GM08714 (cell line): ENCODE results near the gene MKS1.

Experiments used
- H3K4me3 ChIP-seq: fragments of 200-500 bp; sonication (Bioruptor generic); 2 replicates; pipeline ENCODE4 v1.5.1; 2014; ENCODE audit warnings: mild to moderate bottlenecking, low read length, inconsistent platforms
- ZNF274 ChIP-seq: IDR thresholded peaks from 2 replicates; pipeline ENCODE4 v1.6.1; 2012; ENCODE audit warnings: mild to moderate bottlenecking, low read depth, low read length

Gene MKS1

GRCh38 chr17:58196610-58197009 lies 22.4 kb downstream of the MKS1 start:
- H3K4me3 ChIP-seq = no peak overlapping the region
- TF ChIP-seq ZNF274 = no peak

GRCh38 chr17:58195518-58196123 lies 23.4 kb downstream of the MKS1 start:
- no peak for TF ChIP-seq ZNF274
- no peak overlapping the region for H3K4me3 ChIP-seq

GRCh38 chr17:58193641-58194255 lies 25.3 kb downstream of the MKS1 start:
- TF ChIP-seq ZNF274 = no peak
- no peak overlapping the region for H3K4me3 ChIP-seq

- no peak for TF ChIP-seq ZNF274
Measured at GRCh38 chr17:58192612-58193011, 26.4 kb downstream of the MKS1 start, which contains the start of gene EPX. TSS of gene EPX (plus strand) at chr17:58192726. CDS start at chr17:58192847, 121 bp downstream.

GRCh38 chr17:58191241-58191896 lies 27.7 kb downstream of the MKS1 start:
- TF ChIP-seq ZNF274 = no peak
- no peak overlapping the region for H3K4me3 ChIP-seq

More at GRCh38 chr17:58192612-58193011, 26.4 kb downstream of the MKS1 start, which contains the start of gene EPX:
- no peak within 1 kb of the TSS for H3K4me3 ChIP-seq

- TF ChIP-seq ZNF274 = no peak
- no peak overlapping the region for H3K4me3 ChIP-seq
Measured at GRCh38 chr17:58189436-58190146, 29.5 kb downstream of the MKS1 start.

GRCh38 chr17:58187675-58188074 lies 31.4 kb downstream of the MKS1 start:
- H3K4me3 ChIP-seq = no peak overlapping the region
- TF ChIP-seq ZNF274 = no peak

GRCh38 chr17:58187063-58187462 lies 32.0 kb downstream of the MKS1 start:
- no peak for TF ChIP-seq ZNF274
- H3K4me3 ChIP-seq = no peak overlapping the region

GRCh38 chr17:58186591-58186990 lies 32.5 kb downstream of the MKS1 start:
- no peak overlapping the region for H3K4me3 ChIP-seq
- TF ChIP-seq ZNF274 = no peak

GRCh38 chr17:58184986-58185761 lies 33.9 kb downstream of the MKS1 start:
- TF ChIP-seq ZNF274 = no peak

GRCh38 chr17:58184308-58184985 lies 34.6 kb downstream of the MKS1 start:
- no peak for TF ChIP-seq ZNF274
- no peak overlapping the region for H3K4me3 ChIP-seq

More at GRCh38 chr17:58184986-58185761, 33.9 kb downstream of the MKS1 start:
- H3K4me3 ChIP-seq = no peak overlapping the region

GRCh38 chr17:58183514-58183913 lies 35.5 kb downstream of the MKS1 start:
- no peak overlapping the region for H3K4me3 ChIP-seq
- no peak for TF ChIP-seq ZNF274

- H3K4me3 ChIP-seq = no peak overlapping the region
- TF ChIP-seq ZNF274 = no peak
Measured at GRCh38 chr17:58181796-58182195, 37.3 kb downstream of the MKS1 start.
